ENCODE data around the gene CRYBB1. TPM values are rescaled to one million over a fixed set of nuclear protein-coding genes. Genes with fewer than 3 reads are reported as not detected.

The CRYBB1 gene
- polyA plus RNA-seq, 3 donors: 0.33 to 1.6 (median 0.78) TPM

DNA sequence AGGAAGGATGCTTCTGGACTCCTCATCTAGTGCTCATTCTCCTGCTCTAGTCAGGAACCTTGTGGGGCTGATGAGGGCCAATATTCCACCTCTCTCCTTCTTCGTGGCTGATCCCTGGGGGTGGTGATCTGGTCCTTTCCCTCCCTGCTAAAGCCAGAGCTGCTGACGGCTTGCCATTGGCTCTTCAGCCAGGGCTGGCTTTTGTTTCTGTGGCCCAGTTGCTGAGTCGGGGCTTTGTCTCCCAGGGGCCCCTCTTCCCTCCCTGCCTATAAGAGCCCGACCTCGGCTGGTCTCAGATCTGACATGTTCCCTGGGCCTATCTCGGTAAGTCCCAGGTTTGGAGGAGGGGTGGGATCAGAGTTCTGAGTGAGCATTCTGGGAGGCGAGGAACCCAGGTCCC lies 3.8 kb upstream of the CRYBB1 start, which contains the start of gene CRYBA4:
TSS of gene CRYBA4 (plus strand) at position 301 of the 400 bp plus-strand sequence. CDS start 634 bp downstream, outside the sequence.
- Histone ChIP-seq H3K27ac (ENCODE audit: low read depth in 1 of 2, low read length in 2 of 2) (no peak within 1 kb of the TSS), H3K9me3 (replicated peaks in 1 of 2; ENCODE audit: control insufficient read depth in 1 of 2, insufficient read depth in 1 of 2, low read length in 2 of 2) (no peaks in the 10 kb centered on the region), H3K27me3 (ENCODE audit: control insufficient read depth in 2 of 2, insufficient read depth in 2 of 2, low read length in 2 of 2) (no peaks in the 10 kb centered on the region), H3K36me3 (replicated peaks in 1 of 2; ENCODE audit: control insufficient read depth in 1 of 2, insufficient read depth in 2 of 2, low read length in 2 of 2) (no peaks in the 10 kb centered on the region), H3K4me2 (replicated peaks; ENCODE audit: extremely low read depth, low read length, poor library complexity, severe bottlenecking) (no peak within 1 kb of the TSS), H3K4me1 (ENCODE audit: control insufficient read depth in 1 of 2, insufficient read depth in 2 of 2, low read length in 2 of 2) (peaks cover 22 to 30% of the 10 kb centered on the region in 2 donors), H3K4me3 (replicated peaks in 1 of 3; ENCODE audit: low read depth in 2 of 3, low read length in 3 of 3) (no peak within 1 kb of the TSS), H2AFZ (ENCODE audit: insufficient read depth, low read depth, low read length, poor library complexity, severe bottlenecking) (no peak within 1 kb of the TSS), H4K20me1 (ENCODE audit: insufficient read depth, low read length) (no peaks in the 10 kb centered on the region), H3K9ac (ENCODE audit: insufficient read depth, low read length, poor library complexity, severe bottlenecking) (no peak within 1 kb of the TSS), H3K79me2 (ENCODE audit: insufficient read depth, low read length) (no peaks in the 10 kb centered on the region)
- TF ChIP-seq, protein P1, sequence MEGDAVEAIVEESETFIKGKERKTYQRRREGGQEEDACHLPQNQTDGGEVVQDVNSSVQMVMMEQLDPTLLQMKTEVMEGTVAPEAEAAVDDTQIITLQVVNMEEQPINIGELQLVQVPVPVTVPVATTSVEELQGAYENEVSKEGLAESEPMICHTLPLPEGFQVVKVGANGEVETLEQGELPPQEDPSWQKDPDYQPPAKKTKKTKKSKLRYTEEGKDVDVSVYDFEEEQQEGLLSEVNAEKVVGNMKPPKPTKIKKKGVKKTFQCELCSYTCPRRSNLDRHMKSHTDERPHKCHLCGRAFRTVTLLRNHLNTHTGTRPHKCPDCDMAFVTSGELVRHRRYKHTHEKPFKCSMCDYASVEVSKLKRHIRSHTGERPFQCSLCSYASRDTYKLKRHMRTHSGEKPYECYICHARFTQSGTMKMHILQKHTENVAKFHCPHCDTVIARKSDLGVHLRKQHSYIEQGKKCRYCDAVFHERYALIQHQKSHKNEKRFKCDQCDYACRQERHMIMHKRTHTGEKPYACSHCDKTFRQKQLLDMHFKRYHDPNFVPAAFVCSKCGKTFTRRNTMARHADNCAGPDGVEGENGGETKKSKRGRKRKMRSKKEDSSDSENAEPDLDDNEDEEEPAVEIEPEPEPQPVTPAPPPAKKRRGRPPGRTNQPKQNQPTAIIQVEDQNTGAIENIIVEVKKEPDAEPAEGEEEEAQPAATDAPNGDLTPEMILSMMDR (IDR thresholded peaks at IDR 0.05): no peak
- intact Hi-C loops (cut with micrococcal nuclease): no loop called here
- Mint-ChIP-seq H3K27ac (peak within 1 kb of the TSS in 2 of 7 donors; percentile 4 to 43), H3K9me3 (peaks cover 0 to 2% (median 0%) of the 10 kb centered on the region in 7 donors), H3K4me1 (peaks cover 36% of the 10 kb centered on the region), H3K36me3 (no peaks in the 10 kb centered on the region), H3K4me3 (no peak within 1 kb of the TSS), H3K27me3 (ENCODE audit: low read depth in 3 of 3) (peaks cover 0 to 4% (median 3%) of the 10 kb centered on the region in 3 donors)
- 100% methylated on average over 2 of the region's 7 CpGs for WGBS (ENCODE audit: insufficient coverage)
- no peak for DNase-seq

DNA sequence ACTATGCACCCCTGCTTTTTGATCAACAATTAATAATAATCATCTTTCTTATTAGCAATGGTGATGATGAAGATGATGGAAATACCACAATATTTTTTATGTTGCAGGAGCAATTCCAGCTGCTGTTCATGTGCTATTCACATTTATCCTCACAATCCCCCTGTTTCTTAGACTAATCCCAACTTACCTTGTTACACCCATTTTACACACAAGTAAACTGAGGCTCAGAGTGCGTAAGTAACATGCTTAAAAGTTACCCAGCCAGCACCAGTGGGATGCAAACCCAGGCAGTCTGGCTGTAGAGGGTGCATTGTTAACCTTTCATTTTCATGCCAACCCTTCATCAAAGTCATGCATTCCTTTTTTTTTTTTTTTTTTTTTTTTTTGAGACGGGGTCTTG lies 2.4 kb upstream of the CRYBB1 start:
- H3K4me1 Mint-ChIP-seq: peaks cover 44% of the 10 kb centered on the region
- WGBS (ENCODE audit: insufficient coverage): no CpG with 5 or more reads among the region's 2 CpGs
- Histone ChIP-seq H3K79me2 (ENCODE audit: insufficient read depth, low read length) (no peaks in the 10 kb centered on the region), H3K27me3 (ENCODE audit: control insufficient read depth in 2 of 2, insufficient read depth in 2 of 2, low read length in 2 of 2) (no peaks in the 10 kb centered on the region), H3K36me3 (replicated peaks in 1 of 2; ENCODE audit: control insufficient read depth in 1 of 2, insufficient read depth in 2 of 2, low read length in 2 of 2) (no peaks in the 10 kb centered on the region), H4K20me1 (ENCODE audit: insufficient read depth, low read length) (no peaks in the 10 kb centered on the region), H3K9ac (ENCODE audit: insufficient read depth, low read length, poor library complexity, severe bottlenecking) (no peak overlapping the region), H3K4me3 (replicated peaks in 1 of 3; ENCODE audit: low read depth in 2 of 3, low read length in 3 of 3) (no peak overlapping the region), H2AFZ (ENCODE audit: insufficient read depth, low read depth, low read length, poor library complexity, severe bottlenecking) (no peak overlapping the region), H3K4me2 (replicated peaks; ENCODE audit: extremely low read depth, low read length, poor library complexity, severe bottlenecking) (no peak overlapping the region), H3K27ac (ENCODE audit: low read depth in 1 of 2, low read length in 2 of 2) (no peak overlapping the region), H3K4me1 (ENCODE audit: control insufficient read depth in 1 of 2, insufficient read depth in 2 of 2, low read length in 2 of 2) (peaks cover 22 to 30% of the 10 kb centered on the region in 2 donors), H3K9me3 (replicated peaks in 1 of 2; ENCODE audit: control insufficient read depth in 1 of 2, insufficient read depth in 1 of 2, low read length in 2 of 2) (no peaks in the 10 kb centered on the region)
- peaks cover 2 to 4% (median 3%) of the 10 kb centered on the region in 3 donors for H3K27me3 Mint-ChIP-seq (ENCODE audit: low read depth in 3 of 3)
- no peak for DNase-seq
- H3K9me3 Mint-ChIP-seq: peaks cover 0 to 2% (median 0%) of the 10 kb centered on the region in 7 donors
- no peak overlapping the region for H3K4me3 Mint-ChIP-seq
- H3K36me3 Mint-ChIP-seq: no peaks in the 10 kb centered on the region
- intact Hi-C loops (cut with micrococcal nuclease): no loop called here
- TF ChIP-seq, protein P1 (IDR thresholded peaks at IDR 0.05): no peak
- no peak overlapping the region for H3K27ac Mint-ChIP-seq

All from CD14-positive monocyte (primary cell).